H1 (cell line): ENCODE measurements around the gene FAM81A. TPM values are rescaled to one million over a fixed set of nuclear protein-coding genes. Genes with fewer than 3 reads are reported as not detected.

Source experiments
- CTCF ChIA-PET: fragments of 300-600 bp; sonication (Branson Sonifier 250); formaldehyde crosslinking; loops from one replicate; lab custom pipeline; 2021; ENCODE audit not compliant: partially characterized antibody; lab: Charles Lee
- POLR2A ChIA-PET: fragments of 300-600 bp; sonication (Branson Sonifier 250); formaldehyde crosslinking; loops from one replicate; lab custom pipeline; 2021; ENCODE audit warnings: inconsistent platforms; ENCODE audit not compliant: partially characterized antibody; lab: Charles Lee
- DNase-seq, 2 experiments: peaks; one replicate each; pipeline versions ENCODE4 v3.0.0 to v3.0.0-alpha.2; 2010 to 2022; ENCODE audit warnings: low spot score in 2 of 2, low read depth in 1 of 2, mixed read lengths in 1 of 2
- FAIRE-seq: peaks from 2 replicates; lab custom pipeline; 2011; peaks lifted over from hg19 to GRCh38; lab: Jason Lieb, UNC
- H2AFZ ChIP-seq: 2 replicates; pipeline ENCODE4 v1.8.1; 2012; ENCODE audit warnings: low read length, inconsistent platforms
- H2AK5ac ChIP-seq: 2 replicates; pipeline ENCODE4 v1.6.1; 2013; ENCODE audit warnings: low read depth, low read length
- H2BK120ac ChIP-seq: replicated peaks from 2 replicates; pipeline ENCODE3; 2013; ENCODE audit warnings: low read depth, low read length, inconsistent platforms
- H2BK12ac ChIP-seq: 2 replicates; pipeline ENCODE4 v1.6.1; 2013; ENCODE audit warnings: low read depth, low read length
- H2BK15ac ChIP-seq: 2 replicates; pipeline ENCODE4 v1.6.1; 2013; ENCODE audit warnings: low read length
- H2BK20ac ChIP-seq: 2 replicates; pipeline ENCODE4 v1.6.1; 2013; ENCODE audit warnings: low read length
- H2BK5ac ChIP-seq: 2 replicates; pipeline ENCODE4 v1.6.1; 2013; ENCODE audit warnings: low read depth, low read length
- H3K14ac ChIP-seq: 2 replicates; pipeline ENCODE4 v1.6.1; 2013; ENCODE audit warnings: inconsistent platforms; ENCODE audit not compliant: insufficient read length
- H3K18ac ChIP-seq: 2 replicates; pipeline ENCODE4 v1.6.1; 2013; ENCODE audit warnings: low read length; ENCODE audit errors: extremely low read depth
- H3K23ac ChIP-seq: 2 replicates; pipeline ENCODE4 v1.6.1; 2013; ENCODE audit warnings: inconsistent platforms; ENCODE audit not compliant: insufficient read length
- H3K23me2 ChIP-seq: 2 replicates; pipeline ENCODE4 v1.6.1; 2013; ENCODE audit warnings: low read depth, low read length
- H3K27ac ChIP-seq: 2 replicates; pipeline ENCODE4 v1.6.1; 2011; ENCODE audit warnings: low read depth, low read length, inconsistent platforms
- H3K27me3 ChIP-seq, 4 experiments: replicated peaks in 1 of 4; 1 replicate in 1 of 4; 2 replicates in 3 of 4; pipeline versions ENCODE4 v1.6.1 to v1.8.1; 2011 to 2013; ENCODE audit warnings: low read length in 3 of 4, mild to moderate bottlenecking in 3 of 4, inconsistent platforms in 2 of 4, mixed read lengths in 2 of 4, moderate library complexity in 1 of 4; ENCODE audit not compliant: control insufficient read depth in 3 of 4, insufficient read depth in 3 of 4; ENCODE audit errors: extremely low read depth in 1 of 4
- H3K36me3 ChIP-seq, 4 experiments: 2 replicates each; pipeline versions ENCODE4 v1.6.1 to v1.8.1; 2011 to 2013; ENCODE audit warnings: mild to moderate bottlenecking in 4 of 4, low read length in 3 of 4, moderate library complexity in 2 of 4, control low read depth in 1 of 4, inconsistent platforms in 1 of 4; ENCODE audit not compliant: insufficient read depth in 4 of 4, control insufficient read depth in 2 of 4
- H3K4ac ChIP-seq: replicated peaks from 2 replicates; pipeline ENCODE3; 2013; ENCODE audit warnings: low read length, low read depth, mixed read lengths, inconsistent platforms; ENCODE audit not compliant: insufficient read length
- H3K4me1 ChIP-seq, 4 experiments: replicated peaks in 1 of 4; 1 replicate in 1 of 4; 2 replicates in 3 of 4; pipeline versions ENCODE4 v1.6.1 to v1.8.1; 2011 to 2013; ENCODE audit warnings: low read length in 3 of 4, inconsistent platforms in 2 of 4, mixed read lengths in 1 of 4; ENCODE audit not compliant: insufficient read depth in 4 of 4, control insufficient read depth in 3 of 4
- H3K4me2 ChIP-seq, 2 experiments: 2 replicates each; pipeline versions ENCODE4 v1.6.1 to v1.8.1; 2011 to 2013; ENCODE audit warnings: low read depth in 2 of 2, low read length in 2 of 2, control low read depth in 1 of 2, inconsistent platforms in 1 of 2, mild to moderate bottlenecking in 1 of 2; ENCODE audit not compliant: insufficient read depth in 1 of 2
- H3K4me3 ChIP-seq, 4 experiments: fragments of 200-600, 300-600 bp in 1 of 4; sonication (generic), shearing (Covaris generic), sonication (Bioruptor Twin) in 1 of 4; 2 replicates each; pipeline versions ENCODE4 v1.5.1 to v1.8.1; 2011 to 2016; ENCODE audit warnings: low read length in 4 of 4, low read depth in 3 of 4, control low read depth in 2 of 4, inconsistent platforms in 2 of 4, mild to moderate bottlenecking in 2 of 4, mixed read lengths in 1 of 4, moderate library complexity in 1 of 4; ENCODE audit not compliant: insufficient read depth in 2 of 4; ENCODE audit errors: extremely low read depth in 1 of 4
- H3K56ac ChIP-seq: replicated peaks from 2 replicates; pipeline ENCODE3; 2013; ENCODE audit warnings: low read depth, mild to moderate bottlenecking, mixed read lengths, low read length, inconsistent platforms; ENCODE audit not compliant: insufficient read length
- H3K79me1 ChIP-seq: 2 replicates; pipeline ENCODE4 v1.6.1; 2013; ENCODE audit warnings: low read depth, low read length, control low read depth
- H3K79me2 ChIP-seq, 2 experiments: 2 replicates each; pipeline versions ENCODE4 v1.6.1 to v1.8.1; 2012 to 2013; ENCODE audit warnings: low read length in 2 of 2, mild to moderate bottlenecking in 2 of 2, inconsistent platforms in 1 of 2; ENCODE audit not compliant: insufficient read depth in 2 of 2, control insufficient read depth in 1 of 2
- H3K9ac ChIP-seq, 4 experiments: replicated peaks in 1 of 4; 1 replicate in 1 of 4; 2 replicates in 3 of 4; pipeline versions ENCODE4 v1.6.1 to v1.8.1; 2011 to 2013; ENCODE audit warnings: low read depth in 3 of 4, low read length in 3 of 4, control low read depth in 2 of 4, mild to moderate bottlenecking in 2 of 4, moderate library complexity in 2 of 4, inconsistent platforms in 1 of 4; ENCODE audit errors: extremely low read depth in 1 of 4
- H3K9me3 ChIP-seq, 2 experiments: 2 replicates each; pipeline versions ENCODE4 v1.6.1 to v1.8.1; 2012 to 2013; ENCODE audit warnings: mild to moderate bottlenecking in 2 of 2, moderate library complexity in 2 of 2, control low read depth in 1 of 2, inconsistent platforms in 1 of 2, low read depth in 1 of 2, low read length in 1 of 2, mixed read lengths in 1 of 2; ENCODE audit not compliant: insufficient read depth in 2 of 2
- H4K20me1 ChIP-seq, 2 experiments: replicated peaks in 1 of 2; 2 replicates each; pipeline versions ENCODE3 to v1.8.1; 2011 to 2013; ENCODE audit warnings: inconsistent platforms in 2 of 2, low read length in 2 of 2, mild to moderate bottlenecking in 1 of 2; ENCODE audit not compliant: insufficient read depth in 2 of 2, control insufficient read depth in 1 of 2
- H4K5ac ChIP-seq: 2 replicates; pipeline ENCODE4 v1.6.1; 2013; ENCODE audit warnings: low read length, low read depth, mixed read lengths, inconsistent platforms; ENCODE audit not compliant: insufficient read length
- H4K8ac ChIP-seq: 2 replicates; pipeline ENCODE4 v1.8.0; 2013; ENCODE audit warnings: mild to moderate bottlenecking, moderate library complexity, low read length, inconsistent platforms; ENCODE audit not compliant: insufficient read depth; ENCODE audit errors: extremely low read depth
- H4K91ac ChIP-seq: replicated peaks from 2 replicates; pipeline ENCODE3; 2013; ENCODE audit warnings: low read length, mixed read lengths, inconsistent platforms; ENCODE audit not compliant: insufficient read length
- BACH1 ChIP-seq: IDR thresholded peaks from 2 replicates; pipeline ENCODE4 v1.6.1; 2012; ENCODE audit warnings: low read length, improper control_type of control experiment
- BCL11A ChIP-seq, 2 experiments: IDR thresholded peaks; one replicate each; pipeline ENCODE4 v1.6.1; 2011; ENCODE audit warnings: low read depth in 2 of 2, low read length in 2 of 2, mild to moderate bottlenecking in 2 of 2
- CBX8 ChIP-seq: fragments of 300-800, 300-1000 bp; sonication (generic); IDR thresholded peaks from 2 replicates; pipeline ENCODE4 v1.7.1; 2016; ENCODE audit warnings: low read depth, low read length, borderline replicate concordance
- CREB1 ChIP-seq: IDR thresholded peaks from 2 replicates; pipeline ENCODE4 v1.6.1; 2012; ENCODE audit warnings: inconsistent platforms
- JUN ChIP-seq: IDR thresholded peaks from 2 replicates; pipeline ENCODE4 v1.6.1; 2011; ENCODE audit warnings: low read depth, mild to moderate bottlenecking, improper control_type of control experiment, low read length
- KDM5A ChIP-seq: fragments of 200-600 bp; IDR thresholded peaks from 2 replicates; pipeline ENCODE4 v1.7.1; 2012; ENCODE audit warnings: mild to moderate bottlenecking, low read length, inconsistent platforms, mixed read lengths
- MAFK ChIP-seq: IDR thresholded peaks from 2 replicates; pipeline ENCODE4 v1.6.1; 2012; ENCODE audit warnings: low read depth, mild to moderate bottlenecking, improper control_type of control experiment, low read length
- PHF8 ChIP-seq: fragments of 200-600 bp; sonication (generic); conservative IDR thresholded peaks from 2 replicates; pipeline ENCODE4 v1.7.1; 2012; ENCODE audit warnings: low read depth, mild to moderate bottlenecking, inconsistent platforms, low read length, moderate library complexity
- RNF2 ChIP-seq: fragments of 200-900, 300-1000 bp; sonication (generic); IDR thresholded peaks from 2 replicates; pipeline ENCODE4 v1.7.1; 2016; ENCODE audit warnings: borderline replicate concordance, low read depth, mild to moderate bottlenecking, antibody characterized with exemption, low read length; ENCODE audit not compliant: poor library complexity, severe bottlenecking; ENCODE audit errors: missing control alignments
- SIX5 ChIP-seq: IDR thresholded peaks from 2 replicates; pipeline ENCODE4 v1.6.1; 2011; ENCODE audit warnings: mild to moderate bottlenecking, low read depth, low read length
- TCF12 ChIP-seq: IDR thresholded peaks from 2 replicates; pipeline ENCODE4 v1.6.1; 2011; ENCODE audit warnings: low read depth, mild to moderate bottlenecking, low read length
- WGBS, 2 experiments: shearing (Covaris generic) in 1 of 2; methylation state at CpG; one replicate each; pipeline versions ENCODE4 v1.1.6 to v1.1.7; 2013 to 2015; ENCODE audit warnings: low lambda C conversion rate in 2 of 2, mixed read lengths in 2 of 2, inconsistent platforms in 1 of 2, low coverage in 1 of 2, missing lambda C conversion rate in 1 of 2; ENCODE audit not compliant: insufficient replicate concordance in 2 of 2, insufficient coverage in 1 of 2, insufficient read length in 1 of 2; ENCODE audit errors: extremely low coverage in 1 of 2, missing lambda C conversion rate in 1 of 2; 5-methylcytosine and 5-hydroxymethylcytosine counted together
- polyA plus RNA-seq, 7 experiments: library from polyadenylated mRNA; depleted of rRNA in 3 of 7; stranded (reverse) in 5 of 7; unstranded in 2 of 7; fragments of >200 nt in 5 of 7; fragments of 200-250 nt in 2 of 7; gene quantifications; 1 replicate in 5 of 7; 2 replicates in 1 of 7; 4 replicates in 1 of 7; pipeline versions ENCODE4 v1.2.1 to v1.2.3, GENCODE V29; 2011 to 2013; ENCODE audit warnings: missing spikeins in 2 of 7, mixed read lengths in 2 of 7
- total RNA-seq: library from RNA; stranded (reverse); fragmentation: NEBNext Ultra II Directional; extraction: Animal tissue kit (Norgen Biotek cat#: 25700); gene quantifications from 2 replicates; pipeline ENCODE4 v1.2.1, GENCODE V29; 2021

The FAM81A gene
- total and polyA plus RNA-seq, 2 of the 8 experiments (the other 6 are each of a cell fraction or from before 2014, with no cell fraction given): 0.56 to 3.0 TPM

DNA sequence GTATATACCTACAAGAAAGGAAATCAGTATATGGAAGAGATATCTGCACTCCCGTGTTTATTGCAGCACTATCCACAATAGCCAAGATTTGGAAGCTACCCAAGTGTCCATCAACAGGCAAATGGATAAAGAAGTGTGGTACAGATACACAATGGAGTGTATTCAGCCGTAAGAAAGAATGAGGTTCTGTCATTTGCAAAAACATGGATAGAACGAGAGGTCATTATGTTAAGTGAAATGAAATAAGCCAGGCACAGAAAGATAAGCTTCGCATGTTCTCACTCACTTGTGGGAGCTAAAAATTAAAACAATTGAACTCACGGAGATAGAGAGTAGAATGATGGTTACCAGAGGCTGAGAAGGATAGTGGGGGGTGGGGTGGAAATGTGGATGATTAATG is 53.1 kb downstream of the FAM81A start:
- no peaks in the 10 kb centered on the region for H3K36me3 ChIP-seq
- CTCF ChIA-PET: interaction anchor here (0.6 to 7.4 kb wide), 14 partner anchors 16 to 353 kb away, joined by 3 to 55 read pairs (median 4); no protein-coding TSS in a partner anchor
- no peak overlapping the region for H2BK12ac ChIP-seq
- no peak overlapping the region for H3K4ac ChIP-seq
- H2BK20ac ChIP-seq: no peak overlapping the region
- H3K9me3 ChIP-seq: no peaks in the 10 kb centered on the region
- no peaks in the 10 kb centered on the region for H3K79me1 ChIP-seq
- DNase-seq: no peak
- POLR2A ChIA-PET: no interaction called here
- no peak overlapping the region for H3K4me2 ChIP-seq
- H3K23ac ChIP-seq: no peak overlapping the region
- no peak overlapping the region for H4K91ac ChIP-seq
- no peak for FAIRE-seq
- no peak overlapping the region for H4K8ac ChIP-seq
- H3K56ac ChIP-seq: no peak overlapping the region
- no peaks in the 10 kb centered on the region for H3K79me2 ChIP-seq
- no peak overlapping the region for H3K14ac ChIP-seq
- H3K27me3 ChIP-seq: no peaks in the 10 kb centered on the region
- no peak overlapping the region for H2BK5ac ChIP-seq
- H4K5ac ChIP-seq: no peak overlapping the region
- H2AK5ac ChIP-seq: no peak overlapping the region
- H3K18ac ChIP-seq: no peak overlapping the region
- no peak overlapping the region for H2BK120ac ChIP-seq
- no peak overlapping the region for H2AFZ ChIP-seq
- H3K27ac ChIP-seq: no peak overlapping the region
- WGBS, 2 experiments: 85% methylated on average over 5 of the region's 5 CpGs; no CpG with 5 or more reads in 1 of the 2 experiments
- no peaks in the 10 kb centered on the region for H3K23me2 ChIP-seq
- no peak overlapping the region for H3K4me3 ChIP-seq
- H2BK15ac ChIP-seq: no peak overlapping the region
- no peak overlapping the region for H3K9ac ChIP-seq
- H4K20me1 ChIP-seq: no peaks in the 10 kb centered on the region
- TF ChIP-seq BCL11A (IDR thresholded peaks at IDR 0.05; ENCODE audit: low read depth in 2 of 2, low read length in 2 of 2) (no peak), CREB1 (no peak), PHF8 (no peak), JUN (no peak), RNF2 (no peak), KDM5A (no peak), TCF12 (no peak), SIX5 (no peak), CBX8 (no peak), MAFK (no peak), BACH1 (no peak)
- peaks cover 0 to 6% (median 2%) of the 10 kb centered on the region in 4 experiments; a peak in 2 of 7 replicates for H3K4me1 ChIP-seq
